Fibroblast of lung (primary cell): ENCODE measurements around the gene ECE2. TPM values are rescaled to one million over a fixed set of nuclear protein-coding genes. Genes with fewer than 3 reads are reported as not detected.

Experiments used
- DNase-seq, 2 donors: peaks; one replicate each; pipeline versions ENCODE4 v3.0.0 to v3.0.0-alpha.2; 2010; ENCODE audit warnings: low read depth in 2 of 2
- H2AFZ ChIP-seq: 2 replicates; pipeline ENCODE4 v1.5.1; 2012; ENCODE audit warnings: low read length, control low read depth, inconsistent platforms
- H3K27ac ChIP-seq: 2 replicates; pipeline ENCODE4 v1.5.1; 2011; ENCODE audit warnings: low read length, control low read depth; ENCODE audit not compliant: insufficient read depth
- H3K27me3 ChIP-seq: 2 replicates; pipeline ENCODE4 v1.5.1; 2011; ENCODE audit warnings: mild to moderate bottlenecking, low read length; ENCODE audit not compliant: control insufficient read depth, insufficient read depth
- H3K36me3 ChIP-seq: 2 replicates; pipeline ENCODE4 v1.5.1; 2011; ENCODE audit warnings: low read length; ENCODE audit not compliant: control insufficient read depth, insufficient read depth
- H3K4me1 ChIP-seq: 2 replicates; pipeline ENCODE4 v1.5.1; 2011; ENCODE audit warnings: low read length; ENCODE audit not compliant: control insufficient read depth, insufficient read depth; ENCODE audit errors: extremely low read depth
- H3K4me2 ChIP-seq: 2 replicates; pipeline ENCODE4 v1.5.1; 2011; ENCODE audit warnings: low read length, control low read depth; ENCODE audit not compliant: insufficient read depth; ENCODE audit errors: extremely low read depth
- H3K4me3 ChIP-seq, 4 experiments: fragments of 200-600 bp in 1 of 4; sonication (generic) in 1 of 4; replicated peaks in 1 of 4; 2 replicates each; pipeline ENCODE4 v1.5.1; 2011 to 2016; ENCODE audit warnings: low read length in 4 of 4, low read depth in 3 of 4, mild to moderate bottlenecking in 3 of 4, control low read depth in 2 of 4, inconsistent platforms in 1 of 4, mixed read lengths in 1 of 4; ENCODE audit not compliant: insufficient read depth in 1 of 4; ENCODE audit errors: control extremely low read depth in 1 of 4
- H3K79me2 ChIP-seq: 2 replicates; pipeline ENCODE4 v1.5.1; 2012; ENCODE audit warnings: mild to moderate bottlenecking, low read length, inconsistent platforms; ENCODE audit not compliant: control insufficient read depth, insufficient read depth
- H3K9ac ChIP-seq: 2 replicates; pipeline ENCODE4 v1.5.1; 2011; ENCODE audit warnings: mild to moderate bottlenecking, low read length, control low read depth; ENCODE audit not compliant: insufficient read depth
- H3K9me3 ChIP-seq: 2 replicates; pipeline ENCODE4 v1.5.1; 2012; ENCODE audit warnings: low read depth, low read length; ENCODE audit not compliant: control insufficient read depth, insufficient read depth
- H4K20me1 ChIP-seq: 2 replicates; pipeline ENCODE4 v1.5.1; 2011; ENCODE audit warnings: low read length; ENCODE audit not compliant: control insufficient read depth, insufficient read depth; ENCODE audit errors: extremely low read depth
- EZH2 ChIP-seq: IDR thresholded peaks from 2 replicates; pipeline ENCODE4 v1.5.1; 2012; ENCODE audit warnings: low read length, control low read depth, mild to moderate bottlenecking; ENCODE audit errors: missing control alignments
- polyA plus RNA-seq, 2 donors: library from polyadenylated mRNA; depleted of rRNA in 1 of 2; stranded (reverse) in 1 of 2; unstranded in 1 of 2; fragments of >200 nt; gene quantifications; 2 replicates each; pipeline ENCODE4 v1.2.1, GENCODE V29; 2011 to 2012; ENCODE audit warnings: missing spikeins in 1 of 2
- total RNA-seq: library from RNA; depleted of rRNA; stranded (reverse); fragments of >200 nt; gene quantifications from 2 replicates; pipeline ENCODE4 v1.2.1, GENCODE V29; 2014
- TF ChIP-seq, protein P1 (sequence below), 2 donors: IDR thresholded peaks in 1 of 2; conservative IDR thresholded peaks in 1 of 2; 1 replicate in 1 of 2; 2 replicates in 1 of 2; pipeline ENCODE4 v1.5.1; 2011 to 2012; ENCODE audit warnings: low read length in 2 of 2, control low read depth in 1 of 2, inconsistent platforms in 1 of 2, low read depth in 1 of 2, mild to moderate bottlenecking in 1 of 2

The ECE2 gene
- total and polyA plus RNA-seq, 2 donors (not counting 1 experiment from before 2014, with no cell fraction given), result not detected

DNA sequence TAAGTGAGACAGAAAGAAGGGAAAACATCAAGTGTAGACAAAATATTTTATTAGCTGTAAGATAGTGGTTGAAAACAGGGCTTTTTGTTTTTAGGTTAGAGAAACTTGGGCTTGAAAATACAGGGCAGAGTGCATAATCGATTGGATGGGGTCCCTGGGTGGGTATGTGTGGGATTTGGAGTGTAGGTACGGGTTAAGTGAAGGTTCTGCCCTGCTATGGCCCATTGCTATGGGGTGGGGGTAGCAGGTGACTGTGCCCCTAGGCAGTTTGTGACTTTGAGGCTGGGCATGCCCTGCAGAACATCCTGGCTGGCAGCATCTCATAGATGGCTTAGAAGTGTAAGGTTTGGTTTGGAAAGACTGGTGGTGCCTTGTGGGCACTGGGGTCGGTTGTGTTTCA, 57.9 kb downstream of the ECE2 start:
- Histone ChIP-seq H4K20me1 (no peaks in the 10 kb centered on the region), H3K27me3 (no peaks in the 10 kb centered on the region), H3K4me1 (peaks cover 31% of the 10 kb centered on the region), H3K36me3 (peaks cover 26% of the 10 kb centered on the region), H3K79me2 (peaks cover 22% of the 10 kb centered on the region), H3K9me3 (no peaks in the 10 kb centered on the region), H2AFZ (no peak overlapping the region), H3K27ac (peak overlapping the region; percentile 92), H3K4me2 (no peak overlapping the region), H3K4me3 (no peak overlapping the region), H3K9ac (no peak overlapping the region)
- no peak for TF ChIP-seq EZH2
- TF ChIP-seq, protein P1, sequence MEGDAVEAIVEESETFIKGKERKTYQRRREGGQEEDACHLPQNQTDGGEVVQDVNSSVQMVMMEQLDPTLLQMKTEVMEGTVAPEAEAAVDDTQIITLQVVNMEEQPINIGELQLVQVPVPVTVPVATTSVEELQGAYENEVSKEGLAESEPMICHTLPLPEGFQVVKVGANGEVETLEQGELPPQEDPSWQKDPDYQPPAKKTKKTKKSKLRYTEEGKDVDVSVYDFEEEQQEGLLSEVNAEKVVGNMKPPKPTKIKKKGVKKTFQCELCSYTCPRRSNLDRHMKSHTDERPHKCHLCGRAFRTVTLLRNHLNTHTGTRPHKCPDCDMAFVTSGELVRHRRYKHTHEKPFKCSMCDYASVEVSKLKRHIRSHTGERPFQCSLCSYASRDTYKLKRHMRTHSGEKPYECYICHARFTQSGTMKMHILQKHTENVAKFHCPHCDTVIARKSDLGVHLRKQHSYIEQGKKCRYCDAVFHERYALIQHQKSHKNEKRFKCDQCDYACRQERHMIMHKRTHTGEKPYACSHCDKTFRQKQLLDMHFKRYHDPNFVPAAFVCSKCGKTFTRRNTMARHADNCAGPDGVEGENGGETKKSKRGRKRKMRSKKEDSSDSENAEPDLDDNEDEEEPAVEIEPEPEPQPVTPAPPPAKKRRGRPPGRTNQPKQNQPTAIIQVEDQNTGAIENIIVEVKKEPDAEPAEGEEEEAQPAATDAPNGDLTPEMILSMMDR (conservative IDR thresholded peaks at IDR 0.05 in 1 of 2, IDR thresholded peaks at IDR 0.05 in 1 of 2; ENCODE audit: low read depth in 1 of 2, low read length in 2 of 2), result no peak
- no peak for DNase-seq

DNA sequence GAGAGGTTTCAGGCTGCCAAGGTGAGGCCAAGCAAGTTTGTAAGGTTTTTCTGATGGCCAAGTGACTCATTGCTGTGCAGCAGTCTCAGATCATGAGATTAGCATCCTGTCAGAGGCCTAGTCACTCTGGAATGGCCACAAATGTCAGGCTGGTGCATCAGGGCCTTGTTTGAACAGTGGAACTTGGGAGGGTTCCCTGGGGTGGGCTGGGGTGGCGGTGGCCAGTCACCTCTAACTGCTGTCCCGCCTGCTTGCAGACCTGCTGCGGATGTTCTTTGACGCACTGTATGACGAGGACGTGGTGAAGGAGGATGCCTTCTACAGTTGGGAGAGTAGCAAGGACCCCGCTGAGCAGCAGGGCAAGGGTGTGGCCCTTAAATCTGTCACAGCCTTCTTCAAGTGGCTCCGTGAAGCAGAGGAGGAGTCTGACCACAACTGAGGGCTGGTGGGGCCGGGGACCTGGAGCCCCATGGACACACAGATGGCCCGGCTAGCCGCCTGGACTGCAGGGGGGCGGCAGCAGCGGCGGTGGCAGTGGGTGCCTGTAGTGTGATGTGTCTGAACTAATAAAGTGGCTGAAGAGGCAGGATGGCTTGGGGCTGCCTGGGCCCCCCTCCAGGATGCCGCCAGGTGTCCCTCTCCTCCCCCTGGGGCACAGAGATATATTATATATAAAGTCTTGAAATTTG, 58.8 kb downstream of the ECE2 start:
- H3K4me2 ChIP-seq, result no peak overlapping the region
- H3K4me3 ChIP-seq, result no peak overlapping the region
- peaks cover 36% of the 10 kb centered on the region for H3K4me1 ChIP-seq
- DNase-seq, result peak; percentile 46 to 81
- no peak overlapping the region for H3K9ac ChIP-seq
- no peaks in the 10 kb centered on the region for H3K27me3 ChIP-seq
- peaks cover 23% of the 10 kb centered on the region for H3K36me3 ChIP-seq
- TF ChIP-seq, protein P1 (conservative IDR thresholded peaks at IDR 0.05 in 1 of 2, IDR thresholded peaks at IDR 0.05 in 1 of 2; ENCODE audit: low read depth in 1 of 2, low read length in 2 of 2), result no peak
- no peak for TF ChIP-seq EZH2
- H2AFZ ChIP-seq, result no peak overlapping the region
- H3K9me3 ChIP-seq, result no peaks in the 10 kb centered on the region
- H4K20me1 ChIP-seq, result no peaks in the 10 kb centered on the region
- H3K27ac ChIP-seq, result peak overlapping the region; percentile 92
- H3K79me2 ChIP-seq, result peaks cover 23% of the 10 kb centered on the region

DNA sequence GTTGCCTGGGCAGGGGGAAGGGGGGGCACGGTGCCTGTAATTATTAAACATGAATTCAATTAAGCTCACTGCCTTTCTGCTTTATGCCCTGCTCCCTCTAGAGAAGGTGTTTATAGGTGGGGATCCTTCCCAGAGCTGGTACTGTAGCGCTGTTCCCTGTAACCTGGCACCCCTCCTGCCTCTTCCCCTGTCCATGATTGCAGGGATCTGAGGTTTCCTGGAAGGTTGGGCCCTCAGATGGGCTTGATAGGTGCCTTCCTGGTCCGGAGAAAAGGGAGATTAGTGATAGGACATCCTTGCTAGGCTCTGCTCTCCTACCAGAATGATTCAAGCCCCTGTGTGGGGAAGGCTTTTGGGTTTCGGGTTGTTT, 59.5 kb downstream of the ECE2 start:
- TF ChIP-seq, protein P1 (conservative IDR thresholded peaks at IDR 0.05 in 1 of 2, IDR thresholded peaks at IDR 0.05 in 1 of 2; ENCODE audit: low read depth in 1 of 2, low read length in 2 of 2), result no peak
- no peak for TF ChIP-seq EZH2
- Histone ChIP-seq H3K36me3 (peaks cover 23% of the 10 kb centered on the region), H3K4me3 (peak overlapping the region in 1 of 4 experiments; percentile 72), H3K9ac (peak overlapping the region; percentile 40), H3K4me1 (peaks cover 36% of the 10 kb centered on the region), H3K27ac (peak overlapping the region; percentile 92), H3K79me2 (peaks cover 24% of the 10 kb centered on the region), H3K4me2 (no peak overlapping the region), H4K20me1 (no peaks in the 10 kb centered on the region), H2AFZ (no peak overlapping the region), H3K27me3 (no peaks in the 10 kb centered on the region), H3K9me3 (no peaks in the 10 kb centered on the region)
- DNase-seq, result no peak
